HG03039 (cell line): ENCODE measurements around the gene SLC38A5.
A peak's percentile ranks its signal among the peaks of the same experiment; 100 is the strongest.

Experiments
- ATAC-seq: cut with Tn5 transposase; IDR thresholded peaks from one replicate; pipeline ENCODE4 v1.9.1; 2021; ENCODE audit warnings: mild to moderate bottlenecking, moderate library complexity; ENCODE audit not compliant: unreplicated experiment

Gene SLC38A5

DNA sequence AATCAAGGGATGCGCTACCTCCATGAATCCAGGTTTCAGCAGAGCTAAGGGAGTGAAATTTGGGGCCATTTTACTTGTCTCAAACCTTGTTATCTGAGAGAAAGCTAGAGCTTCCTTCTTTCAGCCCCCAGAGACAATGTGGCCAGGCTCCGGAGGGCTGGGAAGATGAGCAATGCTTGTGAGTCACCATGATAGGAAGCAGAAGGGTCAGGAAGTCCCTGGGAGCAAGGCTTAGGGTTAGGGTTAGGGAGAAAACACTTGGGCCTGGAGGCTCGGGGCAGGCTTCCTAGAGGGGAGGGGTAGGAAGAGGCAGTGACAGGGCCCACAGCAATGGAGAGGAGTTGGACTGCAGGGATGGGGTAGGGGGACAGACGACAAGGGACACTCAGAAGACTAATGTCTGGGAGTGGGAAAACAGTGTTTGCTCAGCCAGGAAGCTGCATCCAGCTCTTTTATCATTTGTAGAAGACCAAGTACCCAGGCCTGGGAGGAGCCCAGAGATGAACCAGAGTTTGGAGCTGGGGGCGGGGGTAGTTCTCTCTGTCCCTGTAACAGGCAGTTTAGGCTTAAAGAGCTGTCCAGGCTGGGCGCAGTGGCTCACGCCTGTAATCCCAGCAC lies 22.3 kb upstream of the SLC38A5 start:
- no peak for ATAC-seq

DNA sequence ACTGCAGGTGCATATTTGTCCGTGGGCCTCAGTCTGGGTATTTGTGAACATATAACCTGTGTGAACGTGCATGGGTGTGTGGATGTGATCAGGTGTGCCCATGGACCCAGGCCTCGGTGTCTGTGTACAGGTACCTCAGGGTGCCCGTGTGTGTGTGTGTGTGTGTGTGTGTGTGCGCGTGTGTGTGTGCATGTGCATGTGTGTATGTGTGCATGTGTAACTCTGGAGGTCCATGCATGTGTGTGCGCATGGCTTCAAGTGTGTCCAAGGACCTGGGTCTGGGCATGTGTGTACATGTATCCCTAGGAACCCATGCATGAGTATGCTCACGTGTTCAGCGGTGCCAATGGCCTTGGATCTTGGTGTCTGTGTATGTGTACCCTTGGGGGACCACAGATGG lies 21.7 kb upstream of the SLC38A5 start:
- no peak for ATAC-seq

DNA sequence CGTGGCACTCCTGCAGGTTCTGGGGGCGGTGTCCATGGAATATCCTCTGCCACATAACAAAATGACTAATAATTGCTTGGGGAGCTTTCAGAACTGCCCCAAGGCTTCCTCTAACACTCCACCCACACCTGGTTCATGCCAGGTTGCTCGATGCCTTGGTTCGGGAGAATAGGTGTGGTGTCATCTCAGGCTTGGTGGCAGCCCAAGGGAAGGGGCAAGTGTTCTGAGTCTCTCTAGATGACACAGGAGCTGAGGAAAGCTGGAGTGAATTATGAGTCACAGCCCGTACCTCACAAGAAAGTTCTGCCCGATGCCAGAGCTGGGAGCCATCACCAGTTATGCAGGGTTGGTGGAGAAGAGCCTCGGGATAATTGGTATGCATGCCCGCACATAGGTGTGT lies 20.6 kb upstream of the SLC38A5 start:
- no peak for ATAC-seq

DNA sequence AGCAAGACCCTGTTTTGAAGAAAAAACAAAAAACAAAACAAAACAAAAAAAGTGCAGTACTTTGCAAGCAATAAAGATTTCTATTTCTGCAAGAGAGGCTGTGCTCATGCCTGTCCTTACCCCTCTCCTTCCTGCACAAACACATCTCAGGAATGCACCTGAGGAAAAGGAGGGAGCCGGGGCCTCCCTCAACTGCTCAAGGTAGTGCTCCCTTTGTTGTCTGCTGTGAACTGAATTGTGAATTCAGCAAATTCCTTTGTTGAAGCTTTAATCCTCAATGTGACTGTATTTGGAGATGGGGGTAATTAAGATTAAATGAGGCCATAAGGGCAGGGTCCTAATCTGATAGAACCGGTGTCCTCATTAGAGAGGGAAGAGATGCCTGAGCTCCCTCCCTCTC lies 19.8 kb upstream of the SLC38A5 start:
- ATAC-seq: no peak

DNA sequence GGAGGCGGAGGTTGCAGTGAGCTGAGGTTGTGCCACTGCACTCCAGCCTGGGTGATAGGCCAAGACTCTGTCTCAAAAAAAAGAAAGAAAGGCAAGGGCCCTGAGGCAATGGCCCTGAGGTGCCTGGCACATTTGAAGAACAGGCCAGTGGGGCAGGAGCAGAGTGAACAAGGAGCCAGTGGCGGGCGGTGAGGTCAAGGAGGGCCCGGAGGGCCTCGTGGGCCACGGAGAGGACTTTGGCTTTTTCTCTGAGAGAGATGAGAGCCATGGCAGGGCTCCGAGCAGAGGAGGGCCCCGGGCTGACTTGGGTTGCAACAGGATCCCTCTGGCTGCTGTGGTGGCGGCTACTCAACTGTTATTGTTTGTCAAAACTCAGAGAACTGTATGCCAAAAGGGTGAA lies 19.2 kb upstream of the SLC38A5 start:
- ATAC-seq: no peak

DNA sequence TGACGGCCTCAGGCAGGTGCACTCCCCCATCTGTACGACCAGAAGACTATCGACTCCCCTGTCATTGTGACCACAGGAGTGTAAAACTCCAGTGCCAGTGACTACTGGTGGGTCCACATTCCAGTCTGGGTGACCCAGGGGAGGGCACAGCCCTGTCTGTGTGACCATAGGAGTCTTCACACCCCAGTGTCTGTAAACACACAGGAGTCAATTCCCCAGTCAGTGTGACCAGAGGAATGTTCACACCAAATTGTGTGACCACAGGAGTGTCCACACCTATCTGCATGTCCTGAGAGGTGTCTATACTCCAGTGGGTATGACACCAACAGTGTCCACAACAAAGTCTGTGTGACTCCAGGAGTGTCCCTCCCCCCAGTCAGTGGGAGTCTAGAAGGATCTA lies 18.0 kb upstream of the SLC38A5 start:
- ATAC-seq: no peak

DNA sequence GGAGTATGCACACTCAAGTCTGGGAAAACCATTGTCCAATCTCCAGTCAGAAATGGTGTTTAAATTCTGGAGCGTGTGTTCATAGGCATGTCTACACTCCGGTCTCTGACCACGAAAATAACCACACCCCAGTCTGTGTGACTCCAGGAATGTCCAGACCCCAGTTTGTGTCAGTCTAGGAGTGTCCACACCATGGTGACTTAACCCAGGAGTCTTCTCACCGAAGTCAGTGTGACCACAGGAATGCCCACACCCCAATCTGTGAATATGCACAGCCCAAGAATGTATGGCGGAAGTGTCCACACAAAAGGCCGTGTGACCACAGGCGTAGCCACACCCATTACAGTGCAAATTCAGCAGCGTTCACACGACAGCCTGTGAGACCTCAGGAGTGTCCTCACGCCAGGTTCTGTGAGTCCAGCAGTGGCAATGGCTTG lies 17.3 kb upstream of the SLC38A5 start:
- no peak for ATAC-seq

DNA sequence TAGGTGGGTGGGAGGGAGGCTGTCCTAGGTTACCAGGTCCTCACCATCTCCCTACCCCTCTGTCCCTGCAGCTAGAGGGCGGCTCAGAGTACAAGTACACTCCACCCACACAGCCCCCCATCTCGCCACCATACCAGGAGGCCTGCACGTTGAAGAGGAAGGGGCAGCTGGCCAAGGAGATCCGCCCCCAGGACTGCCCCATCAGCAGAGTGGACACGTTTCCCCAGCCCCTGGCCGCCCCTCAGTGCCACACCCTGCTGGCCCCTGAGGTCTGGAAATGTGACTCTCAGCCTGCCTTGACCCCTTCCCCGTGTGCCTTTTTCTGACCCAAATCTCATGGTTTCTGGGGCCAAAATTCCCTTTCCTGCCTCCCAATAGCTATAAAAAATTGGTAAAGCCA lies 12.5 kb upstream of the SLC38A5 start:
- ATAC-seq: no peak

DNA sequence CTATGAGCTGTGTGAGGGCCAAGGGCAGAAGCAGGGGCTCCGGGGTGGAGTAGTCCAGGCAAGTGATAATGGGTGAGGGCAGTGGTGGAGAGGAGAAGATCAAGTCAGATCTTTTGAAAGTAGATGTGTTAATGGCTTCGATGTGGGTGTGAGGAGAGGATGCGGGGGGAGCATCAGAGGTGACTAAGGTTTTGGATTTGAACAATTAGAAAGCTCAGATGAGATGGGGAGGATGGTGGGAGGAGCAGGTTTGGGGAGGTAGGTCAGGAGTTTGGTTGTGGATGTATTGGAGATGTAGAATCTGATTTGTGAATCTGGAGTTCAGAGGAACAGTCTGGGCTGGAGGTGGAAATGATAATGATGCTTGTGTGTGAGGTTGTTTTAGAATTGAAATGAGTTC lies 10.5 kb upstream of the SLC38A5 start:
- ATAC-seq: no peak

DNA sequence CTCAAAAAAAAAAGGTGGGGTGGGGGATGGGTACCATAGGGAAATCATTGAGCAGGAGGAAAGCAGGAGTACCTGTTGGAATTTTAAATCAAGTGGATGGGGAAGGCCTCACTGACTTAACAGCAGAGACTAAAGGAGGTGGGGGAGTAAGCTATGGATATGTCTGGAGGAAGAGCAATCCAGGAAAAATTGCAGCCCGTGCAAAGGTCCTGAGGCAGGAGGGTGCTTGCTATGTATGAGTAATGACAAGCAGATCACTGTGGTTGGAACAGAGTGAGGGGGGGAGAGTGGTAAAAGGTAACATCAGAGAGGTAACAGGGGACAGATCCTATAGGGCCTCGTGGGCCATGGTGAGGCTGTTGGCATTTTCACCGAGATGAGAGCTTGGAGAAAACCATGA lies 10.1 kb upstream of the SLC38A5 start:
- no peak for ATAC-seq

DNA sequence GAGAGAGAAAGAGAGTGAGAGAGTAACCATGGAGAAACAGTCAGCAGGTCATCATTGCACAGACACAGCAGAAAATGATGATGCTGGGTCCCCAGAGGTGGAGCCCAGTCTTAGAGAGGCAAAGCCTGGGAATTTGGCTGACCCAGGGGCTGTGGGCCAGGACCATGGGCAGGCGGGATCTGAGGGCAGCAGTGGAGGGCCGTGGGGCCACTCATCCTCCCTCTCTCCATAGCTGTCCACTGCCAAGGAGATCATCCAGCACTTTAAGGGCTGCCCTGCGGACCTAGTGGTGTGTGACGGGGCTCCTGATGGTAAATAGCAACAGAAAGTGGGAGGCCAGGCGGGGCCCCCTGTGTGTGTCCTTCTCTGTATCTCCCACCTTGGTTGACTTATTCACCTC lies 8.7 kb upstream of the SLC38A5 start:
- ATAC-seq: no peak

DNA sequence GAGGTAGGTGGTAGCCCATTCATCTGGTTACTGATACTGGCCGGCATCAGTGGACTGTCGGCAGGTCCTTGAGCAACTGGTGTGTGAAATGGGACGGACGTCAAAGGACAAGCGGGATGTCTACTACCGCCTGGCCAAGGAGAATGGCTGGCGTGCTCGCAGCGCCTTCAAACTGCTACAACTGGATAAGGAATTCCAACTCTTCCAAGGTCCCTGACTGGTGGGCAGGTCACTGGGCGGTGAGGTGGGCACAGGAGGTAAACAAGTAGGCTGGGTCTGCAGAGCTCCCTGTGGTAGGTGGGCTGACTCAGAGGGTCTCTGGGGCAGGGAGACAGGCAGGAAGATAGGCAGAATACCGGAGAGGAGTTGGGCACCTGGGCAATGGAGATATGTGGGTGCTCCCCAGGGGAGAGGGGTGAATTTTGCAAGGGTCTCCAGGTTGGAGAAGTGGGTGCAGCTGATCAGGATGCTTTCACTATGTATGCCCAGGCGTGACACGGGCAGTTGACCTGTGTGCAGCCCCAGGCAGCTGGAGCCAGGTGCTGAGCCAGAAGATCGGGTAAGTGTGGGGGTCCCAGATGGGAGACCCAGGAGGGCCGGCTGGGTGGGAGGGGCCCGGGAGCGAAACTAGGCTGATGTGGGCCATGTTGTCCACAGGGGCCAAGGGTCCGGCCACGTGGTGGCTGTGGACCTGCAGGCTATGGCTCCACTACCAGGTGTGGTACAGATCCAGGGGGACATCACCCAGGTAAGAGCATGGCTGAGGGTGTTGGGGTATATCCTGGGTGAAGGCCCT lies 8.1 kb upstream of the SLC38A5 start:
- no peak for ATAC-seq

DNA sequence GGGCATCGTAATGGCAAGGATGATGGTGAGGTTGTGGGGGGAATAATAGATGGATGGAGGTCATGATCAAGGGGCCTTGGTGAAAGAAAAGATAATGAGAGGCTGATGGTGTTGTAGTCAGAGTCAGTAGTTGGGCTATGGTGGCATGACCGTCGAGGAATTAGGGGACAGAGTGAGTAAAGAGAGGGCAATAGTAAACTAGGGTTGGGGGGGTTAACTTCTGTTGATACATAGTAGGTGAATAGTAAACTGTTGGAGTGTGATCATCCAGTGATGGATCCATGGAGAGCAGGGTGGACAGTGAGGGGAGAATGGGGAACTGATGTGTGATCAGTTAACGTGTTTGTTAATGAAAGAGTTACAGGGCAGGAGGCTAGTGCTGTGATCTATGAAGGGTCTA lies 6.9 kb upstream of the SLC38A5 start:
- ATAC-seq: no peak

DNA sequence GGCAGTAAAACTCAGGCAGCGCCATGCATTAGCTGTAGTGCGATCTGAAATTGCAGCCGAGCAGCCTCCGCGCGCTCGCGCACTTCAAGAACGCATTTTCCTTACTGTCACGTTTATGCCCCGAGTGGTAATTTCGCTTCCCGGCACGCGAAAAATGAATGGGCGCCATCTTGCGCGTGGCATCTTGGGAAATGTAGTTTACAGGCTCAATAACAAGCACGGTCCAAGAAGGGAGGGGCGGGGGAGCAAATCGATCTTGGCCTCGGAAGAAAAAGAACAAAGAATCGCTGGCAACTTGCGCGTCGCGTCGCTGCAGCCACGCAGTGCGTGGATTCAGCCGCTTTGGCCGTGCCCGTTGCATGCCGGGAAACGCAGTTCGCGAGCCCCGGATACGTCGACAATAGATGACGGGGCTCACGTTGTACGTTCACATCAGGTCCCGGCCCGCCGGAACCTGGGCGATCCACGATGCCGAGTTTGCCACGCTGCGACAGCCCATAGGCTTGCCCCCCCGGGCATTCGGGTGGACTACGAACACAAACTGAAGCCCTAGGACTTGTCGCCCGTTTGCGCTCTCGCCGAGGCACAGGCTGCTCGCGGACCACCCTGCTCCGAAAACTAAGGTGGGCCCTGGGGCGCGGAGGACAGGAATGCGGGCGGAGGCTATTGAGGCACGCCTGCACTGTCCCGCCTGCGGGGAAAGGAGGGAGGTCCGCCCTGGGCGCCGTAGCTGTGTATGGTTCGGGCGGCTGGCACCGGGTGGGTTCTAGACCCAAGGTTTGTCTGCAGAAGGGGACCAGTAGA lies 5.9 kb upstream of the SLC38A5 start, which contains the start of gene FTSJ1:
TSS of gene FTSJ1 (plus strand) at position 426 of the 804 bp plus-strand sequence. CDS start 1,849 bp downstream, outside the sequence.
- ATAC-seq: peak; percentile 79

DNA sequence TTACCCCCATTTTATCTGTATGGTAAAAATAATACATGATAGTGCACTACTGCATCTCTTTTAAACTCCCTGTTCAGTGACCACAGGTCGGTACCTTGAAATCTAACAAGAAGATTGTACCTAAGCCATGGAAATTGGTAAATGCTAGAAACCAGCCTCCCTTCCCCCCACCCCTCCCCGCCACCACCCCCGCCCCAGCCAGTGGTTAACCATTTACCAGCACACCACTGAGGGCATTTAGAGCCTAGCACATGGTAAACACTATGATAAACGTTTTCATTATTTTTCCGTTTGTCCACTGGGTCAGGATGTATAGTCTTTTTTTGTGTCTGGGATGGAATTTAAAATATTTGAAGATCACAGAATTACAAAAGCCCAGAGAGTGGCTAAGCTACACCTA lies 5.2 kb upstream of the SLC38A5 start:
- ATAC-seq: no peak

DNA sequence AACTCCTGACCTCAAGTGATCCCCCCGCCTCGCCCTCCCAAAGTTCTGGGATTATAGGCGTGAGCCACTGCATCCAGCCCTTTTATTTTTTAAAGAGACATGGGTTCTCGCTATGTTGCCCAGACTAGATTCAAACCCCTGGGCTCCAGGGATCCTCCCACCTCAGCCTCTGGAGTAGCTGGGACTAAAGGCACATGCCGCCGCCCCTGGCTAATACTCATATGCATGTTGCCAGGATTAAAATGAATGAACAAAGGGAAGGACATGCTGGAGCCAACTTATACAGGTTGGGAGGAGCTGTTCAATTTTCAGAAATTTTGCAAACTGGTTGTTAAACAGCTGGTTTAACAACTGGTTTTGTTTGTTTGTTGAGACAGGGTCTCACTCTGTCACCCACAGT lies 4.5 kb upstream of the SLC38A5 start:
- ATAC-seq: no peak

DNA sequence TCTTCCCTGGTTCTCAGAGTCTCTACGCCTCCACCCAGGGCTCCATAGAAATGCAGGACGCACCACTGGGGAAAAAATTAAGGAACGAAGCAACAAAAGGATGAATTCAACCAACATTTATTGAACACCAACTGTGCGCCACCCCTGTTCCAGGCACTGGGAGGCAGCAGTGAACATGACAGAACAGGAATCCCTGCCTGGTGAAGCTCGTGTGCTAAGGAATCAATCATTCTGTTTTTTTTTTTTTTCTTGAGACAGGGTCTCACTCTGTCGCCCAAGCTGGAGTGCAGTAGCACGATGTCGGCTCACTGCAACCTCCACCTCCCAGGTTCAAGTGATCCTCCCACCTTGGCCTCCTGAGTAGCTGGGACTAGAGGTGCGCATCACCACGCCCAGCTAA lies 4.1 kb upstream of the SLC38A5 start:
- no peak for ATAC-seq

DNA sequence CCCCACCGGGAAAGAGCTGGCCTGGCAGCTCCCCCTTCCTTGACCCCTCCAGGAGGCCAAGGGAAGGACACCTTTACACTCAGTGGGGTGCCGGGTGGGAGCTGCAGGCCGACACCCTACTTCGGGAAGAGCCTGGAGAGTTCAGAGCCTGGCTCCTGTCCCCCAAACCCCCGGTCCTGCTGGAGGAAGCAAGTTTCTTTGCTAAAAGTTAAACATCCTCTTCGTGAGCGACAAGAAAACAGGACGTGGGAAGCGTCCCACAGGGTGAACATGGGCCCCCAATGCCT lies 3.6 kb upstream of the SLC38A5 start:
- ATAC-seq: no peak

DNA sequence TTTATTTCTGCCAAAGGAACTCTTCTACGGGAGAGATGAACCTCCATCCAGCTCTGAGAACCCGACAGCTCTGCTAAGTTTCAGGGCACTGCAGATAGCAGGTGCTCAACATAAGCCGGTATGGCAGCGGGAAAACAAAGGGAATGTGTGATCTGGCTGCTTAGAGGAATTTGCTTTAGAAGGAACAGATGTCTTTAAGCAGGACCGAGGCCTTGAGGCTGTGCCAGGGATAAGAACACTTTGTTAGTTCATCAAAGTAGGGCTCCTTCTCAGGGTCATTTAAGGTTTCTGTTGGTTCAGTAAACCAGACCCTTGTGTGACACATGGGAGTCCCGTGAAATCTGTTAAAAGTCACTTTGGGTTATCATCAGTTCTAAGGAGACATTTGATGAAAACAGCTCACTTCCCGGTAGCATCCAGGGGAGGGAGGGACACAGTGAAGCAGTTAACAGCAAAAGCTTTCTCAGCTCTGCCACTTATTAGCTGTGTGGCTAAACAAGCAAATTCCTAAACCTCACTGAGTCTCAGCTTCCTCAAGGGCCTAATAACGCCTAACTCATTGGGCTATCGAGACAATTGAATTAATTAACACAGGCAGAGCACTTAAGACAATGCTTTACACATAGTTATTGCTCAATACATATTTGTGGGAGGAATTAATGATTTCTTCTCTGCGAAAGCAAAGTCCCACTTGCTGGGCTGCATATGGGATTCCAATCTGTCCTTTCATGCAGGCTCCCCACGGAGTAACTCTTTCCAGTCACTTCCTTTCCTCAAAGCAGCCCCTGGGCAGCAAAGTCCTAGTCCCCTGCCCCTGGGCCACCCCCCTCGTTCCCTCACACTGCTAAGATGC lies 3.0 kb upstream of the SLC38A5 start:
- ATAC-seq: no peak

DNA sequence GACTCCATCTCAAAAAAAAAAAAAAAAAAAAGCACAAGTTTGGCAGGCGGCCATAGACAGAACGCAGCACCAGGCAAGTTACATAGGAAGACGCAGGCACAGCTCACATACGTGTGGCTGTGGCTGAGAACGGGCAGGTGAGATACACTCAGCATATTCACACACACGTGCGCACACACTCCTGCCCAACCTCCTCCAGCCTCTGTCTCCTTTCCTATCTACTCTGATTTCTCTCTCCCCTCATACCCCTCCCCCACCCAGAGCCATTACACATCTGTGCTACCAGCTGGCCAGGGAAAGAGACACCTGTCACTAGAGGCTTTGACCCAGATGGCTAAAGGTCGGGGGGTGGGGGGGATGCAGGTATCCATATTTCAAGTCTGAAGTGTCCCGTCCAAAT lies 2.2 kb upstream of the SLC38A5 start:
- ATAC-seq: no peak

DNA sequence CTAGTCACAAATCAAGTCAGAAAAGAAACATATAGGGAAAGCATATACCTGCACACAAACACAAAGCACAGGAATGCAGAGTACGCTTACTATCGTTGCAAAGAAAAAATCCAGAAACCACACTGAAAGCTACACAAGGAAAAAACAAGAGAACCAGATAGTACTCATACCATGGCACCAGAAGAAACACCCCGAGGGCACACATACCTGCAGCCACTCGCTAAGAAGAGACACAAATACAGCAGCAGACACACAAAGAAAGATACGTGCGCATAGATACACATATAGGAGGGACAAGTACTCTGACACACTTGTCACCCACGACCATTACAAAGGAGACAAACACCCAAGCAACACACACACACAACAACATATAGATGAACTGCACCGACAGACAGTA lies 1.4 kb upstream of the SLC38A5 start:
- ATAC-seq: no peak
